H9 (cell line): ENCODE results near the gene NUP98. TPM values are rescaled to one million over a fixed set of nuclear protein-coding genes. Genes with fewer than 3 reads are reported as not detected.

Experiments
- DNase-seq: peaks from one replicate; pipeline ENCODE4 v3.0.0-alpha.2; 2017
- H2AFZ ChIP-seq: one replicate; pipeline ENCODE4 v1.6.1; 2013; ENCODE audit warnings: mild to moderate bottlenecking, low read length, control low read depth, moderate library complexity
- H2AK5ac ChIP-seq: 2 replicates; pipeline ENCODE4 v1.6.1; 2013; ENCODE audit warnings: low read length, control low read depth, mixed read lengths; ENCODE audit not compliant: insufficient read length
- H2BK120ac ChIP-seq: one replicate; pipeline ENCODE4 v1.6.1; 2013; ENCODE audit warnings: low read depth, mild to moderate bottlenecking, low read length, control low read depth, inconsistent platforms; ENCODE audit not compliant: poor library complexity, severe bottlenecking
- H2BK12ac ChIP-seq: 2 replicates; pipeline ENCODE4 v1.6.1; 2013; ENCODE audit warnings: low read length, control low read depth, mixed read lengths, low read depth; ENCODE audit not compliant: insufficient read length
- H2BK15ac ChIP-seq: 2 replicates; pipeline ENCODE4 v1.6.1; 2013; ENCODE audit warnings: low read depth, low read length, control low read depth
- H2BK20ac ChIP-seq: one replicate; pipeline ENCODE4 v1.6.1; 2013; ENCODE audit warnings: low read depth, mild to moderate bottlenecking, low read length, control low read depth, inconsistent platforms; ENCODE audit not compliant: poor library complexity, severe bottlenecking
- H2BK5ac ChIP-seq: 2 replicates; pipeline ENCODE4 v1.6.1; 2013; ENCODE audit warnings: low read length, control low read depth, mixed read lengths; ENCODE audit not compliant: insufficient read length
- H3K14ac ChIP-seq: 2 replicates; pipeline ENCODE4 v1.6.1; 2013; ENCODE audit warnings: low read length, control low read depth; ENCODE audit not compliant: insufficient read depth
- H3K18ac ChIP-seq: 2 replicates; pipeline ENCODE4 v1.6.1; 2013; ENCODE audit warnings: low read depth, mild to moderate bottlenecking, mixed read lengths, low read length, control low read depth; ENCODE audit not compliant: insufficient read length
- H3K23ac ChIP-seq: 2 replicates; pipeline ENCODE4 v1.6.1; 2013; ENCODE audit warnings: low read length, control low read depth, mixed read lengths, low read depth; ENCODE audit not compliant: insufficient read length
- H3K23me2 ChIP-seq: 2 replicates; pipeline ENCODE4 v1.6.1; 2013; ENCODE audit warnings: low read depth, mild to moderate bottlenecking, mixed read lengths, low read length, control low read depth; ENCODE audit not compliant: insufficient read length, poor library complexity, severe bottlenecking
- H3K27ac ChIP-seq: 2 replicates; pipeline ENCODE4 v1.5.1; 2013; ENCODE audit warnings: low read length, control low read depth, mixed read lengths, low read depth; ENCODE audit not compliant: insufficient read length
- H3K27me3 ChIP-seq: 2 replicates; pipeline ENCODE4 v1.6.1; 2013; ENCODE audit warnings: low read length, control low read depth, inconsistent platforms; ENCODE audit not compliant: insufficient read depth
- H3K4ac ChIP-seq: 2 replicates; pipeline ENCODE4 v1.6.1; 2013; ENCODE audit warnings: low read depth, mild to moderate bottlenecking, control low read depth, inconsistent platforms, low read length, moderate library complexity
- H3K4me1 ChIP-seq: 2 replicates; pipeline ENCODE4 v1.6.1; 2013; ENCODE audit warnings: low read length, control low read depth, inconsistent platforms; ENCODE audit not compliant: insufficient read depth
- H3K4me2 ChIP-seq: 2 replicates; pipeline ENCODE4 v1.6.1; 2013; ENCODE audit warnings: low read length, control low read depth, mixed read lengths; ENCODE audit not compliant: insufficient read length, insufficient read depth
- H3K56ac ChIP-seq: 2 replicates; pipeline ENCODE4 v1.6.1; 2013; ENCODE audit warnings: low read depth, mild to moderate bottlenecking, mixed read lengths, low read length, control low read depth; ENCODE audit not compliant: insufficient read length
- H3K79me1 ChIP-seq: 2 replicates; pipeline ENCODE4 v1.6.1; 2013; ENCODE audit warnings: low read depth, mild to moderate bottlenecking, moderate library complexity, low read length, control low read depth, inconsistent platforms; ENCODE audit not compliant: insufficient read depth, poor library complexity, severe bottlenecking
- H3K79me2 ChIP-seq: 2 replicates; pipeline ENCODE4 v1.6.1; 2013; ENCODE audit warnings: low read length, control low read depth, inconsistent platforms; ENCODE audit not compliant: insufficient read depth
- H3K9ac ChIP-seq: 2 replicates; pipeline ENCODE4 v1.6.1; 2013; ENCODE audit warnings: low read length, control low read depth, mixed read lengths; ENCODE audit not compliant: insufficient read length; ENCODE audit errors: extremely low read depth
- H3K9me3 ChIP-seq: one replicate; pipeline ENCODE4 v1.6.1; 2013; ENCODE audit warnings: low read depth, low read length, inconsistent platforms; ENCODE audit not compliant: control insufficient read depth
- H3T11ph ChIP-seq: one replicate; pipeline ENCODE4 v1.6.1; 2013; ENCODE audit warnings: mild to moderate bottlenecking, low read length, control low read depth, inconsistent platforms
- H4K20me1 ChIP-seq: one replicate; pipeline ENCODE4 v1.6.1; 2013; ENCODE audit not compliant: control insufficient read depth, insufficient read length, insufficient read depth
- H4K5ac ChIP-seq: 2 replicates; pipeline ENCODE4 v1.6.1; 2013; ENCODE audit warnings: low read depth, mild to moderate bottlenecking, mixed read lengths, low read length, control low read depth; ENCODE audit not compliant: insufficient read length
- H4K8ac ChIP-seq: replicated peaks from 2 replicates; pipeline ENCODE4 v1.6.1; 2013; ENCODE audit warnings: low read length, control low read depth, mixed read lengths, low read depth; ENCODE audit not compliant: insufficient read length
- H4K91ac ChIP-seq: 2 replicates; pipeline ENCODE4 v1.6.1; 2013; ENCODE audit warnings: low read depth, mild to moderate bottlenecking, moderate library complexity, mixed read lengths, low read length, control low read depth; ENCODE audit not compliant: insufficient read length
- H3K27ac Mint-ChIP-seq, 3 experiments: 2 replicates in 2 of 3; 3 replicates in 1 of 3; pipeline ENCODE4 v1.8.0; 2020 to 2021; ENCODE audit warnings: mixed read lengths in 3 of 3, mild to moderate bottlenecking in 1 of 3, moderate library complexity in 1 of 3
- H3K27me3 Mint-ChIP-seq: 2 replicates; pipeline ENCODE4 v1.8.0; 2021; ENCODE audit warnings: low read depth, mild to moderate bottlenecking, moderate library complexity, mixed read lengths
- H3K36me3 Mint-ChIP-seq, 3 experiments: 2 replicates in 2 of 3; 3 replicates in 1 of 3; pipeline ENCODE4 v1.8.0; 2020 to 2021; ENCODE audit warnings: low read depth in 3 of 3, mixed read lengths in 3 of 3; ENCODE audit not compliant: insufficient read depth in 1 of 3
- H3K4me1 Mint-ChIP-seq, 2 experiments: 2 replicates each; pipeline ENCODE4 v1.8.0; 2020; ENCODE audit warnings: mixed read lengths in 2 of 2
- H3K4me3 Mint-ChIP-seq, 2 experiments: 2 replicates in 1 of 2; 3 replicates in 1 of 2; pipeline ENCODE4 v1.8.0; 2020 to 2021; ENCODE audit warnings: mild to moderate bottlenecking in 2 of 2, mixed read lengths in 2 of 2, moderate library complexity in 1 of 2
- H3K9me3 Mint-ChIP-seq, 2 experiments: 2 replicates in 1 of 2; 3 replicates in 1 of 2; pipeline ENCODE4 v1.8.0; 2020; ENCODE audit warnings: mild to moderate bottlenecking in 2 of 2, mixed read lengths in 2 of 2, moderate library complexity in 1 of 2
- CTCF ChIP-seq: fragments of 200-600 bp; sonication (generic); conservative IDR thresholded peaks from 3 replicates; pipeline ENCODE4 v1.8.0; 2021; ENCODE audit warnings: antibody characterized with exemption, mild to moderate bottlenecking
- WGBS: extraction: QIAGEN DNeasy Blood & Tissue Kit; methylation state at CpG from one replicate; pipeline ENCODE4 v1.1.7; 2013; ENCODE audit warnings: missing lambda C conversion rate, low lambda C conversion rate, mixed read lengths; ENCODE audit not compliant: insufficient read length; ENCODE audit errors: extremely low coverage; 5-methylcytosine and 5-hydroxymethylcytosine counted together
- total RNA-seq: library from RNA; stranded (reverse); gene quantifications from 2 replicates; pipeline ENCODE4 v1.2.1, GENCODE V29; 2021

NUP98 gene
- total RNA-seq, 1 experiment from 2014 or later: 105 TPM

DNA sequence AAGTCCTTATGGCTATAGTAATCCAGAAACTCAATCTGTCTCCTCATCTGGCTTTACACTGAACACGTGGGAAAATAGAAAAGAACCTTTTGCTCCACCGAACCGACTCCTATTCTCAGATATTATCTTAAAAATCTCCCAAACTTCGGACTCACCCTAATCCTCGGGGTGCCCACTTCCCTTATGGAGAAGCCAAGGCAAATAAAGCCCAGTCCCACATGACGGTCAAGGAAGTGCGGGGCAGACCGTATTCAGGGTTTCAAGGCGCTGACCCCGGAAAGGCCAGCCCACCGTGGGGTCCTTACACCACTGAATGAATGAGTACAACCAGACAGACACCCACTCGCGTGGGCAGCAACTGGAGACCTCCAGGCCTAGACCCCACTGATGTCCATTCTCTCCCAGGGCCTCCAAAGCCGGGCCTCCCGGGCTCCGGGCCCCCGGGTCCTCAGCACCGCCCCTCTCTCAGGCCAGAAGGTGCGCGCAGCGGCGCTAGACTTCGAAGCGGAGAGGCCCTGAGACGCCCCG is 489 bp downstream of the NUP98 start:
- no peak overlapping the region for H3K56ac ChIP-seq
- H2AK5ac ChIP-seq: no peak overlapping the region
- TF ChIP-seq CTCF: no peak
- no peak overlapping the region for H3K27ac ChIP-seq
- peaks cover 14 to 21% of the 10 kb centered on the region in 2 experiments for H3K4me1 Mint-ChIP-seq
- no peaks in the 10 kb centered on the region for H3K27me3 ChIP-seq
- no peak overlapping the region for H3K4ac ChIP-seq
- no CpG with 5 or more reads among the region's 26 CpGs for WGBS
- peaks cover 0 to 2% of the 10 kb centered on the region in 2 experiments; a peak in 2 of 5 replicates for H3K9me3 Mint-ChIP-seq
- peak overlapping the region; percentile 75 for H3K9ac ChIP-seq
- no peaks in the 10 kb centered on the region for H4K20me1 ChIP-seq
- H3K27me3 Mint-ChIP-seq: no peaks in the 10 kb centered on the region
- H4K8ac ChIP-seq: no peak overlapping the region
- no peaks in the 10 kb centered on the region for H3K4me1 ChIP-seq
- no peak for DNase-seq
- no peak overlapping the region for H2BK5ac ChIP-seq
- peak overlapping the region; percentile 86 for H3K14ac ChIP-seq
- H3K23ac ChIP-seq: no peak overlapping the region
- no peak overlapping the region for H2BK15ac ChIP-seq
- no peak overlapping the region for H4K5ac ChIP-seq
- H3K18ac ChIP-seq: peak overlapping the region; percentile 84
- no peak overlapping the region for H3T11ph ChIP-seq
- peak overlapping the region; percentile 42 to 94 (median 91); a peak in 6 of 7 replicates for H3K27ac Mint-ChIP-seq
- H3K4me2 ChIP-seq: peak overlapping the region; percentile 92
- peaks cover 29 to 31% (median 30%) of the 10 kb centered on the region in 3 experiments for H3K36me3 Mint-ChIP-seq
- no peak overlapping the region for H2BK120ac ChIP-seq
- H2BK20ac ChIP-seq: no peak overlapping the region
- H3K79me2 ChIP-seq: peaks cover 35% of the 10 kb centered on the region
- no peak overlapping the region for H4K91ac ChIP-seq
- no peak overlapping the region for H2AFZ ChIP-seq
- no peak overlapping the region for H2BK12ac ChIP-seq
- peak overlapping the region; percentile 89 to 97 for H3K4me3 Mint-ChIP-seq
- no peaks in the 10 kb centered on the region for H3K79me1 ChIP-seq
- H3K9me3 ChIP-seq: no peaks in the 10 kb centered on the region
- peaks cover 5% of the 10 kb centered on the region for H3K23me2 ChIP-seq
